HepG2 (cell line): ENCODE results near the gene TRIM62. TPM values are rescaled to one million over a fixed set of nuclear protein-coding genes. Genes with fewer than 3 reads are reported as not detected.

ENCODE experiments used
- ATAC-seq: fragments of 200-7000 bp; cut with Tn5 transposase; 3 replicates; pipeline ENCODE4 v1.9.1; 2020; ENCODE audit warnings: mild to moderate bottlenecking, moderate library complexity
- BruUV-seq: library from RNA; stranded (reverse); fragments of 400-500 nt; replicated peaks from 2 replicates; lab custom pipeline; 2021; lab: Mats Ljungman, UMichigan
- CTCF ChIA-PET: fragments of 300-600 bp; formaldehyde crosslinking; extraction: SDS; loops from one replicate; lab custom pipeline; 2021; ENCODE audit warnings: low total read pairs, inconsistent platforms, low intra/inter-chr PET ratio; lab: Yijun Ruan, JAX
- POLR2A ChIA-PET: fragments of 350-600 bp; sonication (Branson Sonifier 250); formaldehyde crosslinking; loops from one replicate; lab custom pipeline; 2020; ENCODE audit warnings: antibody characterized with exemption, inconsistent platforms; lab: Yijun Ruan, JAX
- DNase-seq: peaks from one replicate; pipeline ENCODE4 v3.0.0-alpha.2; 2015; ENCODE audit warnings: low spot score
- FAIRE-seq: peaks from 3 replicates; lab custom pipeline; 2011; peaks lifted over from hg19 to GRCh38; lab: Jason Lieb, UNC
- H2AFZ ChIP-seq: one replicate; pipeline ENCODE4 v1.6.1; 2011; ENCODE audit warnings: low read length, inconsistent platforms
- H3K27ac ChIP-seq: fragments of 300-600 bp; 3 replicates; pipeline ENCODE4 v1.8.0; 2011; ENCODE audit warnings: mixed run types, mild to moderate bottlenecking, mixed read lengths, low read length, inconsistent platforms; ENCODE audit not compliant: insufficient read depth; ENCODE audit errors: extremely low read length
- H3K27me3 ChIP-seq, 2 experiments: fragments of 200-600 bp in 1 of 2; 2 replicates in 1 of 2; 3 replicates in 1 of 2; pipeline versions ENCODE4 v1.6.0 to v1.8.0; 2011; ENCODE audit warnings: low read length in 2 of 2, mild to moderate bottlenecking in 2 of 2, moderate library complexity in 2 of 2, inconsistent platforms in 1 of 2; ENCODE audit not compliant: insufficient read depth in 2 of 2, control insufficient read depth in 1 of 2
- H3K36me3 ChIP-seq, 2 experiments: fragments of 200-600 bp in 1 of 2; replicated peaks in 1 of 2; 2 replicates in 1 of 2; 3 replicates in 1 of 2; pipeline versions ENCODE4 v1.5.1 to v1.8.0; 2011; ENCODE audit warnings: low read length in 2 of 2, inconsistent platforms in 1 of 2; ENCODE audit not compliant: insufficient read depth in 2 of 2, control insufficient read depth in 1 of 2
- H3K4me1 ChIP-seq: 2 replicates; pipeline ENCODE4 v1.5.1; 2012; ENCODE audit warnings: low read length, inconsistent platforms; ENCODE audit not compliant: insufficient read depth
- H3K4me2 ChIP-seq: 2 replicates; pipeline ENCODE4 v1.6.0; 2011; ENCODE audit warnings: low read depth, low read length, inconsistent platforms
- H3K4me3 ChIP-seq, 3 experiments: fragments of 200-600 bp in 1 of 3; sonication (generic), shearing (Covaris generic) in 1 of 3; replicated peaks in 1 of 3; 2 replicates each; pipeline ENCODE4 v1.5.1; 2011 to 2016; ENCODE audit warnings: low read length in 3 of 3, inconsistent platforms in 2 of 3, low read depth in 2 of 3, mild to moderate bottlenecking in 2 of 3, control low read depth in 1 of 3, mixed read lengths in 1 of 3; ENCODE audit not compliant: insufficient read depth in 1 of 3
- H3K79me2 ChIP-seq: one replicate; pipeline ENCODE4 v1.6.1; 2011; ENCODE audit warnings: low read length, inconsistent platforms; ENCODE audit not compliant: insufficient read depth
- H3K9ac ChIP-seq: 2 replicates; pipeline ENCODE4 v1.6.0; 2011; ENCODE audit warnings: mild to moderate bottlenecking, low read depth, low read length, inconsistent platforms; ENCODE audit not compliant: insufficient read depth
- H3K9me3 ChIP-seq: 2 replicates; pipeline ENCODE4 v1.5.1; 2012; ENCODE audit warnings: mild to moderate bottlenecking, low read length
- H4K20me1 ChIP-seq: 2 replicates; pipeline ENCODE4 v1.6.0; 2011; ENCODE audit warnings: inconsistent platforms, mild to moderate bottlenecking, low read length, moderate library complexity; ENCODE audit not compliant: insufficient read depth
- NBN ChIP-seq: fragments of 450-650 bp; conservative IDR thresholded peaks from 2 replicates; pipeline ENCODE4 v1.6.1; 2017
- NFATC3 ChIP-seq: sonication (generic); formaldehyde crosslinking; IDR thresholded peaks from 2 replicates; pipeline ENCODE4 v1.5.1; 2020; ENCODE audit warnings: mild to moderate bottlenecking, missing genetic modification reagents
- RAD51 ChIP-seq: fragments of 450-650 bp; IDR thresholded peaks from 2 replicates; pipeline ENCODE4 v1.6.1; 2016; ENCODE audit warnings: borderline replicate concordance
- RFX1 ChIP-seq: fragments of 450-650 bp; IDR thresholded peaks from 2 replicates; pipeline ENCODE4 v1.6.1; 2017
- TOPORS ChIP-seq: sonication (generic); formaldehyde crosslinking; IDR thresholded peaks from 2 replicates; pipeline ENCODE4 v1.8.0; 2023; ENCODE audit warnings: mild to moderate bottlenecking, missing genetic modification reagents
- WGBS: methylation state at CpG from one replicate; pipeline ENCODE4 v1.1.6; 2017; ENCODE audit warnings: low lambda C conversion rate; 5-methylcytosine and 5-hydroxymethylcytosine counted together
- in situ Hi-C: cut with HindIII; loops from 2 replicates; pipeline ENCODE4 v1.10.0; 2017; ENCODE audit warnings: low pct_unique_long_range_greater_than_20kb; ENCODE audit not compliant: extremely low pct_ligation_motif_present
- intact Hi-C: fragments of 100-400 bp; cut with micrococcal nuclease; formaldehyde crosslinking; loops from one replicate; pipeline ENCODE4 v1.10.0; 2022; ENCODE audit not compliant: unreplicated experiment
- polyA plus RNA-seq, 8 experiments: library from polyadenylated mRNA; depleted of rRNA in 3 of 8; stranded (reverse) in 7 of 8; unstranded in 1 of 8; fragments of >200 nt; fragmentation: Illumina TruSeq in 4 of 8; extraction: Trizol in 4 of 8; gene quantifications; 2 replicates each; pipeline versions ENCODE4 v1.2.1 to v1.2.3, GENCODE V29; 2011 to 2016; ENCODE audit warnings: low read depth in 4 of 8, missing spikeins in 1 of 8, mixed read lengths in 1 of 8; ENCODE audit not compliant: insufficient read depth in 1 of 8
- total RNA-seq, 5 experiments: library from RNA; depleted of rRNA; stranded (reverse); fragments of >200 nt; fragmentation: Illumina TruSeq; extraction: Trizol; gene quantifications; 2 replicates each; pipeline ENCODE4 v1.2.3, GENCODE V29; 2016; ENCODE audit warnings: low read depth in 1 of 5
- TF ChIP-seq, protein P1 (sequence below): sonication (generic); formaldehyde crosslinking; IDR thresholded peaks from 2 replicates; pipeline ENCODE4 v1.8.1; 2023; ENCODE audit warnings: mild to moderate bottlenecking, inconsistent platforms, moderate library complexity, missing genetic modification reagents, borderline replicate concordance
- TF ChIP-seq, protein P2 (sequence below): sonication (generic); formaldehyde crosslinking; IDR thresholded peaks from 2 replicates; pipeline ENCODE4 v1.4.0; 2020; ENCODE audit warnings: missing genetic modification reagents, borderline replicate concordance
- TF ChIP-seq, protein P3 (sequence below): sonication (generic); formaldehyde crosslinking; IDR thresholded peaks from 2 replicates; pipeline ENCODE4 v1.4.0; 2020; ENCODE audit warnings: missing genetic modification reagents
- TF ChIP-seq, protein P4 (sequence below): IDR thresholded peaks from 2 replicates; pipeline ENCODE4 v1.6.1; 2016; ENCODE audit warnings: control low read depth

Gene TRIM62
- total and polyA plus RNA-seq, 2 of the 13 experiments (the other 11 are each of a cell fraction or from before 2014, with no cell fraction given): 0.53 to 0.57 TPM

DNA sequence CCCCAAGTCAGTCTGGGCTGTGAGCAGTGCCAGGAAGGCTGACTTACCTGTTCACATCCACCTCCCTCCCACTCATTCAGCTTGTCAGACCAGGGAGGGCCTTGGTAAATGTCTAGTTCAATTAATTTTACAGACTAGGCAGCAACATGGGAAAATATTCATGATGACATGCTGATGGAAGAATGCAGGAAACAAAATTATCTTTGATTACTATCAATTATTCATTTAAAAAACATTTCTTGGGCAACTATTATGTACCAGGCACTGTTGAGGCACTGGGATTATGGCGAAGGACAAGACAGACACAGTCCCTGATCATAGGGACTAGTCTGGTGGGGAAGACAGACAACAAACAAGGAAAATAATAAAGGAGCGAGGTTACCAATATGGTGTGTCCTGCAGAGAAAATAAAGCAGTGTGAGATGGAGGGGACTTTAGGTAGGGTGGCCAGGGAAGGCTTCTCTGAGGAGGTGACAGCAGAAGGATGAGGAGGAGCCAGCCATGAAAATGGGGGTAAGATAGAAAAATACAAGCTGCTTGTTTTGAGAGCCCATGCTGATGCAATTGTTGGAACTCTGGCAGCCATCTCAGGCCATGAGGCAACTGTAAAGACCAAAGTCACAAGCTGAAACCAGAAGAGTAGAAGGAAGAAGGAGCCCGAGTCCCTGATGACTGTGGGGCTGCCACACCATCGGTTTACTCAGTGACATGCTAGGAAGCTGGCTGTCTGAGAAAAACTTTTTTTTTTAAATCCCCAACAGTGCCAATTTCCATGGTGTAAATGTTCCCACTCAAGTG is 14.0 kb downstream of the TRIM62 start:
- Histone ChIP-seq H3K4me3 (no peak overlapping the region), H4K20me1 (no peaks in the 10 kb centered on the region), H3K27ac (no peak overlapping the region), H3K9ac (no peak overlapping the region), H3K79me2 (no peaks in the 10 kb centered on the region), H3K27me3 (no peaks in the 10 kb centered on the region), H3K9me3 (no peaks in the 10 kb centered on the region), H3K36me3 (no peaks in the 10 kb centered on the region), H2AFZ (no peak overlapping the region), H3K4me1 (no peaks in the 10 kb centered on the region), H3K4me2 (no peak overlapping the region)
- in situ Hi-C loops (no loop called here), intact Hi-C loops (no loop called here)
- 82% methylated on average over 4 of the region's 4 CpGs for WGBS
- POLR2A ChIA-PET: no interaction called here
- DNase-seq (no peak), FAIRE-seq (no peak), ATAC-seq (no peak)
- TF ChIP-seq NFATC3 (CRISPR knock-in tag) (no peak), RAD51 (no peak), NBN (no peak), TOPORS (CRISPR knock-in tag) (no peak), RFX1 (no peak)
- TF ChIP-seq, protein P1, sequence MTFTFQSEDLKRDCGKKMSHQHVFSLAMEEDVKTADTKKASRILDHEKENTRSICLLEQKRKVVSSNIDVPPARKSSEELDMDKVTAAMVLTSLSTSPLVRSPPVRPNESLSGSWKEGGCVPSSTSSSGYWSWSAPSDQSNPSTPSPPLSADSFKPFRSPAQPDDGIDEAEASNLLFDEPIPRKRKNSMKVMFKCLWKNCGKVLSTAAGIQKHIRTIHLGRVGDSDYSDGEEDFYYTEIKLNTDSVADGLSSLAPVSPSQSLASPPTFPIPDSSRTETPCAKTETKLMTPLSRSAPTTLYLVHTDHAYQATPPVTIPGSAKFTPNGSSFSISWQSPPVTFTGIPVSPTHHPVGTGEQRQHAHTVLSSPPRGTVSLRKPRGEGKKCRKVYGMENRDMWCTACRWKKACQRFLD: no peak
- TF ChIP-seq, protein P2, sequence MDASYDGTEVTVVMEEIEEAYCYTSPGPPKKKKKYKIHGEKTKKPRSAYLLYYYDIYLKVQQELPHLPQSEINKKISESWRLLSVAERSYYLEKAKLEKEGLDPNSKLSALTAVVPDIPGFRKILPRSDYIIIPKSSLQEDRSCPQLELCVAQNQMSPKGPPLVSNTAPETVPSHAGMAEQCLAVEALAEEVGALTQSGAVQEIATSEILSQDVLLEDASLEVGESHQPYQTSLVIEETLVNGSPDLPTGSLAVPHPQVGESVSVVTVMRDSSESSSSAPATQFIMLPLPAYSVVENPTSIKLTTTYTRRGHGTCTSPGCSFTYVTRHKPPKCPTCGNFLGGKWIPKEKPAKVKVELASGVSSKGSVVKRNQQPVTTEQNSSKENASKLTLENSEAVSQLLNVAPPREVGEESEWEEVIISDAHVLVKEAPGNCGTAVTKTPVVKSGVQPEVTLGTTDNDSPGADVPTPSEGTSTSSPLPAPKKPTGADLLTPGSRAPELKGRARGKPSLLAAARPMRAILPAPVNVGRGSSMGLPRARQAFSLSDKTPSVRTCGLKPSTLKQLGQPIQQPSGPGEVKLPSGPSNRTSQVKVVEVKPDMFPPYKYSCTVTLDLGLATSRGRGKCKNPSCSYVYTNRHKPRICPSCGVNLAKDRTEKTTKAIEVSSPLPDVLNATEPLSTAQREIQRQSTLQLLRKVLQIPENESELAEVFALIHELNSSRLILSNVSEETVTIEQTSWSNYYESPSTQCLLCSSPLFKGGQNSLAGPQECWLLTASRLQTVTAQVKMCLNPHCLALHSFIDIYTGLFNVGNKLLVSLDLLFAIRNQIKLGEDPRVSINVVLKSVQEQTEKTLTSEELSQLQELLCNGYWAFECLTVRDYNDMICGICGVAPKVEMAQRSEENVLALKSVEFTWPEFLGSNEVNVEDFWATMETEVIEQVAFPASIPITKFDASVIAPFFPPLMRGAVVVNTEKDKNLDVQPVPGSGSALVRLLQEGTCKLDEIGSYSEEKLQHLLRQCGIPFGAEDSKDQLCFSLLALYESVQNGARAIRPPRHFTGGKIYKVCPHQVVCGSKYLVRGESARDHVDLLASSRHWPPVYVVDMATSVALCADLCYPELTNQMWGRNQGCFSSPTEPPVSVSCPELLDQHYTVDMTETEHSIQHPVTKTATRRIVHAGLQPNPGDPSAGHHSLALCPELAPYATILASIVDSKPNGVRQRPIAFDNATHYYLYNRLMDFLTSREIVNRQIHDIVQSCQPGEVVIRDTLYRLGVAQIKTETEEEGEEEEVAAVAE (CRISPR knock-in tag): no peak
- TF ChIP-seq, protein P3, sequence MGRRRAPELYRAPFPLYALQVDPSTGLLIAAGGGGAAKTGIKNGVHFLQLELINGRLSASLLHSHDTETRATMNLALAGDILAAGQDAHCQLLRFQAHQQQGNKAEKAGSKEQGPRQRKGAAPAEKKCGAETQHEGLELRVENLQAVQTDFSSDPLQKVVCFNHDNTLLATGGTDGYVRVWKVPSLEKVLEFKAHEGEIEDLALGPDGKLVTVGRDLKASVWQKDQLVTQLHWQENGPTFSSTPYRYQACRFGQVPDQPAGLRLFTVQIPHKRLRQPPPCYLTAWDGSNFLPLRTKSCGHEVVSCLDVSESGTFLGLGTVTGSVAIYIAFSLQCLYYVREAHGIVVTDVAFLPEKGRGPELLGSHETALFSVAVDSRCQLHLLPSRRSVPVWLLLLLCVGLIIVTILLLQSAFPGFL (CRISPR knock-in tag): no peak
- TF ChIP-seq, protein P4, sequence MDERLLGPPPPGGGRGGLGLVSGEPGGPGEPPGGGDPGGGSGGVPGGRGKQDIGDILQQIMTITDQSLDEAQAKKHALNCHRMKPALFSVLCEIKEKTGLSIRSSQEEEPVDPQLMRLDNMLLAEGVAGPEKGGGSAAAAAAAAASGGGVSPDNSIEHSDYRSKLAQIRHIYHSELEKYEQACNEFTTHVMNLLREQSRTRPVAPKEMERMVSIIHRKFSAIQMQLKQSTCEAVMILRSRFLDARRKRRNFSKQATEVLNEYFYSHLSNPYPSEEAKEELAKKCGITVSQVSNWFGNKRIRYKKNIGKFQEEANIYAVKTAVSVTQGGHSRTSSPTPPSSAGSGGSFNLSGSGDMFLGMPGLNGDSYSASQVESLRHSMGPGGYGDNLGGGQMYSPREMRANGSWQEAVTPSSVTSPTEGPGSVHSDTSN (CRISPR knock-in tag): no peak
- no TSS peak for BruUV-seq
- CTCF ChIA-PET: no interaction called here
